Islet of Langerhans (tissue), 1 donor: ENCODE data around the gene TBC1D24.

Experiments used
- FAIRE-seq: peaks from one replicate; lab custom pipeline; 2011; peaks lifted over from hg19 to GRCh38; lab: Jason Lieb, UNC

Gene TBC1D24

DNA sequence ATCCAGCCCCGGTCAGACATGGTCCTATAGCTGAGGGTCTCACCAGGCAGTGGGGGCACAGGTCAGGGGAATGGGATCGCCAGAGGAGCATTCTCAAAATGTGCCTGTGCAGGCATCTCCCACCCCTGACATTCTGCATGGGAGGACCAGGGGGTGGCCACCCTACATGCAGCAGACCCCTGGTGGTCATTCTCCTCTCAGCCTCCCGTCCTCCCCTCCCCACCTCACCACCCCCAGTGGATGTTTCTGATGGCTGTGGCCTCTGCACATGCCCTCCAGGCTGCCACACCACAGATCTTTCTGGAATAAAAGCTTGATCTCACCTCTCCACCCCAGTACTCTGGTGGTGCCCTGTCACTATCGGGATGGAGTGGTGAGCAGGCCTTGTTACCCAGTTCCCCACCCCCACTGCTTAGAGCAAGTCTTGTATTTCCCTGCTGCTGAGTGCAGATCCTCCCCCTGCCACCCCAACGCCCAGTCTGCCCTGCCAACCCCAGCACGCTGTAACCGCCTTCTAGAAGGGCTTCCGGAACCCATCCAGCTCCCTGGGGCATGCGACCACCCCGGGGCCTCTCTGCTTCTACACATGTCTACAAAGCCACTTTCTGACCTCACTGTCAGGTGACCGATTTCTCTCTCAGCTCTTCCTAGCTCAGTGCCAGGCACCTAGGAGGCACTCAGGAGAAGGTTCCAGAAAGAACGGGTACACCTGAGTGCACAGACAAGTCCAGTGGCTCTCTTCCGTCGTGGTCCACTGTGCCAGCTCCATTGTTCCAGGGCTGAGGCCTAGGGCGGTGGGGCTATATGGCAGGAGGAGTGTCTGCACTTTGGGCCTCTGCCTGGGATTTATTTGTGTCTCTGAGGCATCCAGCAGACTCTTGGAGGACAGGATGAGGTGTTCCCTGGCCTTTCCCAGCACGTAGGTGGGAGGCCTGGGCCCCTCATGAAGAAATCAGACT lies 9.3 kb downstream of the TBC1D24 start:
- FAIRE-seq: no peak

DNA sequence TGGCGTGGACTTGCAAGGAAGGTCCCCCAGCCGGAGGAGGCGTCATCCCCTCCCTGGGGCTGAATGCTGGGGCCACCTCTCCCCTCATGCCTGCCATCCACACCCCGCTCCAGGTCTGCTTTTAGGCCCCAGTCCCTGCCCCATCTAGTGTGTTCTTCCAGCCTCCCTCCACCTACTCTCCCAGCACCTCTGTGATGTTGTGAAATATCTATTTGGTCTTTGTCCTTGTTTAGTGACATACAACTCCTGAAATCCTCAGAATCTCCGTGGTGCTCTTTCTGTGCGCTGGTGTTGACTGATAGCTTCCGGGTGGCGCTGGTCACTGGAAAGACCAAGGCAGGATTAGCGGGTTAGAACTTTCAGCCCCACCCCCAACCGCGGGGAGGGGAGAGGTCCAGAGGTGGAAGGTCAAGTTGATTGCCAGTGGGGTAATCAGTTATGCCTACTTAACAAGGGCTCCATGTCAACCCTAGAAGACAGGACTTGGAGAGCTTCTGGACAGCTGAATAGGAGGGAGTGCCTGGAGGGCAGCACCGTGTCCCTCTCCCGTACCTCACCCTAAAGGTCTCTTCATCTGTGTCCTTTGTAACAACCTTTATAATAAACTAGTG lies 10.1 kb downstream of the TBC1D24 start:
- FAIRE-seq: no peak

DNA sequence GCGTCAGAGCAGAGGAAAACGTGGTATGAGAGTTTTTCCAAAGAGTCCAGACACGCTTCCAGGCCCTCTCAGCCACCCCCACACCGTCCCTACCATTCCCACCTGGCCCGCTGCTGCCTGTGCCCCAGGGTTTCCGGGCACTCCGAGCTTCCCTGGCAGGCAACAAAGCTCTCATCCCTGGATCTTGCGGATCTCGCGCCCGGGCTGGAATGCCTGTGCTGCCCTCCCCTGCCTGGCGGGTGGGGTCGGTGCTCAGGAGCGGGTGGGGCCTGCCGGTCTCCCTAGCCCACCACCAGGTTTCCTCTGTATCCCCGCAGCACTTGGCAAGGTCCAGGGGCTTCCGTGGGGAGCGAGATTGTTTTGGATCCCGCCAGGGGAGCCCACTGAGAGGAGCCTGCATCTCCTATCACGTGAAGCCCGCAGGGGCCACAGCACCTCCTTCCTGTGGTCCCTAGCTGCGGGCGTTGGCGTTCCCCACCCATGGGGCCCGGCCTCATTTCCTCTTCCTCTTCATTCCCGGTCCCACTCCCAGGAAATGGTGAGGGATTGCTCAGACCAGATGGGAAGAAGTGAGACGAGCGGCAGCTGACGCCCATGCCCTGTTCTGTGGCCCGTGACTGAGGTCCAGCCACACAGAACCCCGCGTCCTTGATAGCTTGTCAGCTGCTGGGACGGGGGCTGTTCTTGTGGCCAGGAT lies 11.0 kb downstream of the TBC1D24 start:
- FAIRE-seq: no peak

DNA sequence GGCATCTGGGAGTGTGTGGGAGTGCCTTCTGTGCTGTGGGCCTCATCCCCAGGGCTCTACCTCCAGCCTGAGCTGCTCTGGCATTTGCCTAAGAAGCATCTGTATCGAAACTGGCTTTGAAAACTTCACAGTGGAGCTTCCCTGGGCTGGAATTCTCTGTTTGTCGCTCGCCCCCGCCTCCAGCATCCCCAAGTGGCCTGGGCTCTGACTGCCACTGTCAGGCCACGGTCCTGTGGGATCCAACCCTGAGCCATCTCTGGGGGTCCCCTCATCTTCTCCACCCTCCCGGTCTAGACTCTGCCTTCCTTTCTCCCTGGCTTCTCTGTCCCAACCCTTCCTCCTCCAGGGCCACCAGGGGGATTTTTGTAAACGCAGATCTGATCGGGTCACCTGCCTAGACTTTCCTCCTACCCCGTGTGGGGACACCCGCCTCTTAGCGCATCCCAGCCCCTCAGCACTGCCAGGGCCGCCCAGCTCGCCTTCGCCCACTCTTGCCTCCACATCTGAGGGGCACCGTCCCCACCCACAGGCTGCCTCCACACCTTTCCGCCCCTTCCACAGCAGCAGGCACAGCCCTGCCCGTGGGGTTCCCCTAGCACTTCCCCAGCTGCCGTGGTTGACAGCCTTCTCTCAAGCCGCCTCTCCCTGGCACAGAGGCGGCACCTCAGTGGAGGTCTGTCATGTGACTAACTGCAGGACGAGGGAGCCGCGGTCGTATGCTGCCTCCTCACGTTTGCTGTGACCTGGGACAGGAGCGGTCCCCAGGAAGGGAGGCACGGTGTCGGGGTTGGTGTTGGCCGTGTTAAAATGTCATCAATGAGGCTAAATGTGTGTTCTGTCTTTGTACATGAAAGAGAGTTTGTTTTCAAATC lies 12.0 kb downstream of the TBC1D24 start:
- no peak for FAIRE-seq

DNA sequence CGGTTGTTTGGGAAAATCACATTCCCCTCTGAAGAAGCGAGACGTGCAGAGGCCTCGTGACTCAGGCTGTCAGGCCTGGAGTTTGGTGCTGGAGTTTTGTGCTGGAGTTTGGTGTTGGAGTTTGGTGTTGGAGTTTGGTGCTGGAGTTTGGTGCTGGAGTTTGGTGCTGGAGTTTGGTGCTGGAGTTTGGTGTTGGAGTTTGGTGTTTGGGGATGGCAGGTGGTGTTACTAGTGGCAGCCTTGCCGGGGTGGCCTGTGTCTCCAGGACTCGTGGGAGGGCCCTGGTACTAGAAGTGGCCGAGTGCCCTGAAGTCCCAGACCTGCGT lies 12.6 kb downstream of the TBC1D24 start:
- FAIRE-seq: no peak

DNA sequence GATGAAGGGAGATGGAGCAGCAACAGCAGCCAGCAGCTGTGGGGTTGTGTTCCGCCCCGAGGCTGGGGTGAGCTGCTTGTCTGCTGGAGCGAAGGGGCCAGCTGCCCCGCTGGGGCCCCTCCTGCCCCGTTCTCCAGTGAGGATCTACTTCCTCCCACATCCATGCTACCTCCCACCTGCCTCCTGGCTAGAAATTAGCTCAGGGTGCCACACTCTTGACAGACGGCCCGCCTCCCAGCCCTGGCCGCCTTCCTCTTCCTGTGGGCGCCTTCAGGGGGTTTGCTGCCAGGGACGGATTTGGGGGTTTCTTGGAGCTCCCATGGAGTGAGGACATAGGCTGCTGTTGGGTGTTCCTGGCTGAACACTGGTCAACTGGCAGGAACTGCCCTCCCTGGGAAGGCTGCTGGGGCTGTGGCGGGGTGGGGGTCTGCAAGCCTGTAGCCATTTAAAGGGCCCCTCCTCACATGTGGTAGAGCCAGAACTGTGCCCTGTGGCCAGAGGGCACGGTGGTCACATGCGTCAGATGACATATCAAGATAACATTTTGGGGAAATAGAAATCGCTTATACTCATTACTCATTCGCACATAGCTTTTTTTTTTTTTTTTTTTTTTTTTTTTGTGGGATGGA lies 13.1 kb downstream of the TBC1D24 start:
- no peak for FAIRE-seq

DNA sequence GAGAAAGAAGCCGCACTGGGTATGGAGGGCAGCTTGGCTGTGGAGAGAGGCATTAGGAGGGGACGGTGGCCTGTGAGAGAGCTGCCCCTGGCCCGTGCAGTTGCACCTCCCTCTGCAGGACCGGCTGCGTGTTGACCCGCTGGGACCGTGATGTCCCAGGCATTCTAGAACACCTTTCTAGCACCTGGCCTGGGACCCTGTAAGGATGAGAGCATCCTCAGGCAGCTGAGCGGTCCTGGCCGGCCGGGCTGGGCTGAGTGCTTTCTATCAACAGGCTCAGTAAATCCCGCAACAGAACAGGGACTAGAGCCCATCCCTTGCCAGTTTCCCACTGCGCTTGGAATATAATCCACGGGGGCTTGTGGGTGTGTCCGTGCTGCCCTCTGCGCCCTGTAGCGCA lies 14.7 kb downstream of the TBC1D24 start:
- no peak for FAIRE-seq

DNA sequence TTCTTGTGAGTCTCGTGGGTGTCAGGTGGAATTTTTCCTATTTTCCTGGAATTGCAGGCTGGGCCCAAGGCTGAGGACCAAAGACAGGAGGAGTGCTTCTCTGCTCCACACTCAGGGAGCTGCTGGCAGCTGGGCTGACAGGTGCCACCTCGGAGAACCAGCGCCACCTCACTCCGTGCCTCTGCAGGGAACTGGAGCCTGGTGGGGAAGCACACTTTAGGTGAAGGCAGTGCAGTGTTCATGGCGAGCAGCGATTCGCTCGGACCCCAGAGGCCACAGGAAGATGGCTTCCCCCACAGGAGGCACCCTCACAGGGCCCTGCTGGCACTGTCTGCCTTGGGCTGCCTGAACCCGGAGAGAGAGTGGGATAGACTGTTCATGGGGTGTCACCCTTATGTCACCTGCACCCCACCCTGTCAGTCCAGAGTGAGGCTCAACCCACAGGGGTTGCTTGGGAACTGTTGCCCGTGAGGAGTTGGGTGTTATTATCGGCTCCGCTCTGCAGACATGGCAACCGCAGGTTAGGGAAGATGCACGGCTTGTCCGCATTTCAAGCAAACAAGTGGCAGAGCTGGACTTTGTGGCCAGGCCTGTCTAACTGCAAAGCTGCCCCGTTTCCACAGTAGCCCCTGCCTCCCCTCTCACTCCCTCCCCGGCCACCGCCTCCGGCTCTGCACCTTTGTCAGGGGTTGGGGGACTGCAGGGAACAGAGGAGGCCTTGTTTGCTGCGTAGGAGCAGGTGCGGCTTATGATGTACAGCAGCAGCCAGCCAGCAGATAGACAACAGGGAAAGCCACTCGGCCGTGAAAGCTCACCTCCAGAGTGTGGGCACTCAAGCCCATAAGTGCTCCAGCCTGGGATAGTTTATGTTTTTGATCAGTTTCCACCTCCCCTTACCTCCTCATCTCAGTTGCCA lies 15.5 kb downstream of the TBC1D24 start:
- no peak for FAIRE-seq

DNA sequence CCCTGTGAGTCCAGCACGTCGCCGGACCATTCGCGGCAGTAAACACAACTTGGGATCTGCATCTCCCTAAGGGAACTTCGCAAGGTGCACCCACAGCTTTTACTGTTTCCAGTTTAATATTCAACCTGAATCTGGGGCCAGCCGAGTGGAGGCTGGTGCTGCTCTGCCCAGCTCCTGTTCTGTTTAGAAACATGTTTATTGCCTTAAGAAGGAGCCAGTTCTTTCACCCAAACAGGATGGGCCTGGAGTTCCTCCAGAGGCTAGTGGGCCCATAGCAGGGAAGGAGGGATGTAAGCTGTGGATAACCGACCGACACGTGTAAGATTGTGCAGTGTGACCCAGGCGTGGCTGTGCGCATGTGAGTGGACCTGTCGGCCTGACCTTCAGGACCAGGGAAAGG lies 17.4 kb downstream of the TBC1D24 start:
- FAIRE-seq: no peak

DNA sequence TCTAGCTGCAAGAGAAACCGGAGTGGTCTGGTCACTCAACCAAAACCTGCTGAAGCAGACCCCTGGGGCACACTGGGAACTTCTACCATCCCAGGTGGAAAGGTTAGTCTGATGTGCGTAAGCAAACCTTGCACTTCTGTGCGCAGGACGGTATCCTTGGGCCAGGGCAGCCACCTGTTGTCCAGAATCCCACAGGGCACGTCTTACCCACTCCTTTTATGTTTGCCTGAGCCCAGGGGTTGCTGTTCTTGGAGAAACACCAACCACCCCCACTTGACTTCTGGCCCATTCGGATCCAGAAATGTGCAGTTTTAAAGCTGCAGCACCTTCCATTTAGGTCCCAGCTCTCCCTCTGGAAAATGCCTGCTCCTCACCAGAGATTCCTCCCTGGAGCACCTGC lies 18.7 kb downstream of the TBC1D24 start:
- no peak for FAIRE-seq

DNA sequence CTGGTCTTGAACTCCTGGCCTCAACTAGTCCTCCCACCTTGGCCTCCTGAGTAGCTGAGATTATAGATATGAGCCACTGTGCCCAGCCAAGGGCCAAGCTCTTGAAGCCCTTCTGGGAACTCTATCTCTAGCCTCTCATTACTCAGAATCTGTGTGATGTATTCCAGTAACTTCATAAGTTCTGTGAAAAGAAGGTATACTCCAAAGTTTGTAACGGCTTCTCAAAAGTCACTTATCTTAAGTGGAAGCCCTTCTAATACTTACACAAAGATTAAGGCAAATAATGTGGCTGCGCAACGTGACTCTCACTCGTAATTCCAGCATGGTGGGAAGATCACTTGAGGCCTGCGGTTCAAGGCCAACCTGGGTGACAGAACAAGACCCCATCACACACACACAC lies 19.7 kb downstream of the TBC1D24 start:
- no peak for FAIRE-seq

DNA sequence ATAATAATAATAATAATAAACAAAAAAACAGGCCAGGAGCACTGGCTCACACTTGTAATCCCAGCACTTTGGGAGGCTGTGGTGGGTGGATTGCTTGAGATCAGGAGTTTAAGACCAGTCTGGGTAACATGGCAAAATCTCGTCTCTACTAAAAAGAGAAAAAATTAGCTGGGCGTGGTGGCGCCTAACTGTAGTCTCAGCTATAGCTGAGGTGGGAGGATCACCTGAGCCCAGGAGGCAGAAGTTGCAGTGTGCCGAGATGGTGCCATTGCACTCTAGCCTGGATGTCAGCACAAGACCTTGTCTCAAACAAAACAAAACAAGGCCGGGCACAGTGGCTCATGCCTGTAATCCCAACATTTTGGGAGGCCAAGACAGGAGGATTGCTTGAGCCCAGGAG lies 20.1 kb downstream of the TBC1D24 start:
- FAIRE-seq: no peak

DNA sequence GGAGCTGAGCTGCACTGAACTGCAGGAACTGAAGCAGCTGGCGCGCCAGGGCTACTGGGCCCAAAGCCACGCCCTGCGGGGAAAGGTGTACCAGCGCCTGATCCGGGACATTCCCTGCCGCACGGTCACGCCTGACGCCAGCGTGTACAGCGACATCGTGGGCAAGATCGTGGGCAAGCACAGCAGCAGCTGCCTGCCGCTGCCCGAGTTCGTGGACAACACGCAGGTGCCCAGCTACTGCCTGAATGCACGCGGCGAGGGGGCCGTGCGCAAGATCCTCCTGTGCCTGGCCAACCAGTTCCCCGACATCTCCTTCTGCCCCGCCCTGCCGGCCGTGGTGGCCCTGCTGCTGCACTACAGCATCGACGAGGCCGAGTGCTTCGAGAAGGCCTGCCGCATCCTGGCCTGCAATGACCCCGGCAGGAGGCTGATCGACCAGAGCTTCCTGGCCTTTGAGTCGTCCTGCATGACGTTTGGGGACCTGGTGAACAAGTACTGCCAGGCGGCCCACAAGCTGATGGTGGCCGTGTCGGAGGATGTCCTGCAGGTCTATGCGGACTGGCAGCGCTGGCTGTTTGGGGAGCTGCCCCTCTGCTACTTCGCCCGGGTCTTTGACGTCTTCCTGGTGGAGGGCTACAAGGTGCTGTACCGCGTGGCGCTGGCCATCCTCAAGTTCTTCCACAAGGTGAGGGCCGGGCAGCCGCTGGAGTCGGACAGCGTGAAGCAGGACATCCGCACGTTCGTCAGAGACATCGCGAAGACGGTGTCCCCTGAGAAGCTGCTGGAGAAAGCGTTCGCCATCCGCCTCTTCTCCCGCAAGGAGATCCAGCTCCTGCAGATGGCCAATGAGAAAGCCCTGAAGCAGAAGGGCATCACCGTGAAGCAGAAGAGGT lies 21.5 kb downstream of the TBC1D24 start:
- no peak for FAIRE-seq

DNA sequence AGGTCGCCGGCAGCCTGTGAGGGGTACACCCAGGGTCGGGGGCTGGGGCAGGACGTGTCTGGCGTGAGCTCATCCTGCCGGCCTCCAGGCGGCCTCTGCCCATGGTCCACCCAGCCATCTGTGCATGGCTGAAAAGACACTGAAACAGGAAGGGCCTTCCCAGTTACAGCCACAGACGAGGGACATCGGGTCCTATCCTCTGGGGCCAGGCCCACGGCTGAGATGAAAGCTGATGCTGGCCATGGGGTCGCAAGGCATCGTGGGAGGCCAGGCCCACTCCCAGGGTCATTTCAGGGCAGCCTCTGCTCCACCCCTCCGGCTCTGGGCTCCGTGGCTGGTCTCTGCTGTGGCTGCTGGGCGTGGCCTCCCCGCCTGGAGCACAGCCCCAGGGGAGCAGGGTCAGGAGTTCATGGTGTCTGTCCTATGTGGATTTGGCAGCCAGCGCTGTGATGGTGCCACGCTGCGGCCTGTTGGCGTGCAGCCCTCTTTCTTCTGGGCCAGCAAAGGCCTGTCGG lies 22.2 kb downstream of the TBC1D24 start:
- FAIRE-seq: no peak

DNA sequence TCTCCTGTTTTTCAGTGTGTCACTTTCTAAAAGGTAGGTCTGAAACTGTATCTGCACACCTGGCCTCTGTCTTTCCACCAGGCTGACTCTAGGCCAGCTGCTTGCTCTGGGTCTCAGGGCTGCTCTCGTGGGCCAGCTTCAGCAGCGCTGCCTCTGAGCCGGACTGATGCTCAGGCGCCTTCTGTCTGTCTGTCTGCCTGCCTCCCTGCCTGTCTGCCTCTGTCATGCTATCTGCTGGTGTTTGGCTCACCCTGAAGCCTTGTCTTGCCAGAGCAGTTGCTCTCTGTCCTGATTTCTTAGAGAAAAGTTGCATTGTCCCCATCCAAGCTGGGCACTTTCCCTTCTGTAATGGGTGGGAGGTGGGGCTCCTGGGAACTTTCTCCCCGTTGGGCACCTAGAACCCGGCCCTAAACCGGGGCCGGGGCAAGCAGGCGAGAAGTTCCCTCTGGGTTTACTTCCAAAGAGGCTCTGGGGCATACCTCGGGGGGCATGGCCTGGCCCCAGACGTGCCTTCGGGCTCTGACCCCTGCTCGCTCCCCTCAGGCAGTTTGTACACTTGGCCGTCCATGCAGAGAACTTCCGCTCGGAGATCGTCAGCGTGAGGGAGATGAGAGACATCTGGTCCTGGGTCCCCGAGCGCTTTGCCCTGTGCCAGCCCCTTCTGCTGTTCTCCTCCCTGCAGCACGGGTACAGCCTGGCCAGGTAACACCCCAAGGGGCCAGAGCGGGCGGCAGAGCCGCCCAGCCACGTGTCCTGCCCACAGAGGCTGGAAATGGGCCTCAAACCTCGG lies 23.0 kb downstream of the TBC1D24 start:
- FAIRE-seq: no peak

DNA sequence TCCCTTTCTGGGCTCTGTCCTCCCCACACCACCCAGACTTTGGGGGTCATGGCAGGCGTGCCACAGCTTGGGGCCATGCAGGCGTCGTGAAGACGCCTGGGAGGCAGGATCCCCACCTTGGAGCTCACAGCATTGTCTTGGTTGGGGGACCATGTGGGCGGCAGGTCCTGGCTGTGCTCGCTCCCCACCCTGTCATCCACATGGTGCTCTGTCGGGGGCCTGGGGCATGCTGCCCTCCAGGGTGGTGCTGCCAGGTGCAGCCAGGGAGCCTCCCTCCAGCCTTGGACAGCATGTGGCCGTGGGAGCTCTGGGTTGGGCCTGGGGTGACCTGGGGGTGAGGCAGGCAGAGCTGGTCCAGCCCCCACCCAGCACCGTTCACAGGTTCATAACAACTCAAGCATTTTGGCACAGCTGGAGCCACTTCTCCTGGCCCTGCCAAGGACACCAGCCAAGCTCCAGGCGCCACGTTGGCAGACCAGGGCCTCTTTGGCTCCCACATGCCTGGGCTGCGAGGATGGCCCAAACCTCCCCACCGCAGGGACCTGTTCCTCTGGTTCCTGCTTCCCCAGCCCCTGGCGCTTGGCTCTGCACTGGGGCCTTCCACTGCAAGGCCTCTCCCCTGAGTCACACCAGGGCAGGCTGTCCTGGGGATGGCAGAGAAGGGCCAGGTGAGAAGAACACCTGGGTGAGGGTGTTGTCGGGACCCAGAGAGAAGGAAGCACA lies 23.8 kb downstream of the TBC1D24 start:
- FAIRE-seq: no peak

DNA sequence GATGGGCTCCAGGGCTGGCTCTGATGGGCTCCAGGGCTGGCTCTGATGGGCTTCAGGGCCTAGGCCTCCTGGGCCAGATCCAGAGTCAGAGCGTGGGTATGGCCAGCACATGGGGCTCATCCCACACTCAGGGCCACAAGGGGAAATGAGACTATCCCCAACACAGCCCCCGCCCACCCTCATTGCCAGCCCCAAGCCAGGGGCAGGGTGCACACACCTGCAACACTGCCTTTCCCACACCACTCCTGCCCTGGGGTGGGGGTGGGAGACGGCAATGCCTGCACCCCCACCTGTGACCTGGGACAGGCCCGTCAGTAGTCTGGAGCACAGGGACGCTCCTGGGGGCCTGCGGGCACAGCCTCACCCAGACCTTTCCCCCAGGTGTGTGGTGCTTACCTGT lies 24.5 kb downstream of the TBC1D24 start:
- FAIRE-seq: no peak

DNA sequence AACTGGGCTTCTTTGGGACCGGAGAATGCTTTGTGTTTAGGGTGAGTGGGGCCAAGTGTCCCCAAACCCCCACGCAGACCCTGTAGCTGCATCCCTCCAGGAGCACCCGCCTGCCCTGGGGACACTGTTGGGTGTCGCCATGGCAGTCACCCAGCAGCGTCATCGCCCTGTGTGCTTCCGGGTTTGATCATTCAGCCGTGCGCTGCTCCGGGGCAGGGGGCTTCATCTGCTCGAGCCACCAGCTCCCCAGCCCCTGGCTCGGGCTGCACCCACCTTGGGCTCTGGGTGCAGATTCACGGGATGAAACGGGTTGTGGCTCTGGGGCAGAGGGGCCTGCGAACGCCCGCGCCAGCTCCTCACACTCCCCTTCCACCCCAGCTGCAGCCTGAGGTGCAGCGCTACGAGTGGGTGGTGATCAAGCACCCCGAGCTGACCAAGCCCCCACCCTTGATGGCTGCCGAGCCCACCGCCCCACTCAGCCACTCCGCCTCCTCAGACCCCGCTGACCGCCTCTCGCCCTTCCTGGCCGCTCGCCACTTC lies 25.0 kb downstream of the TBC1D24 start:
- FAIRE-seq: no peak
